Body of pancreas (tissue), 4 donors: ENCODE results near the gene ZNF493. TPM values are rescaled to one million over a fixed set of nuclear protein-coding genes. Genes with fewer than 3 reads are reported as not detected.

ENCODE experiments used
- ATAC-seq: fragments of 150-250 bp; one replicate; pipeline ENCODE4 v1.9.1; 2016
- DNase-seq, 4 donors: peaks; one replicate each; pipeline ENCODE4 v3.0.0-alpha.2; 2019
- H3K27ac ChIP-seq, 4 donors: fragments of 200-600 bp; sonication (generic); 1 replicate in 3 of 4; 2 replicates in 1 of 4; pipeline versions ENCODE4 v1.5.1 to v1.6.1; 2016 to 2019; ENCODE audit warnings: mild to moderate bottlenecking in 1 of 4, mixed read lengths in 1 of 4, moderate library complexity in 1 of 4
- H3K27me3 ChIP-seq, 2 donors: fragments of 200-600 bp; sonication (generic); one replicate each; pipeline ENCODE4 v1.6.0; 2016; ENCODE audit warnings: mild to moderate bottlenecking in 1 of 2
- H3K36me3 ChIP-seq, 2 donors: fragments of 200-600 bp; sonication (generic); replicated peaks in 1 of 2; 2 replicates each; pipeline ENCODE4 v1.5.1; 2016; ENCODE audit warnings: low read depth in 2 of 2; ENCODE audit not compliant: insufficient read depth in 1 of 2
- H3K4me1 ChIP-seq: fragments of 200-600 bp; sonication (generic); one replicate; pipeline ENCODE4 v1.6.0; 2016
- H3K4me3 ChIP-seq, 2 donors: fragments of 200-600 bp; sonication (generic); 1 replicate in 1 of 2; 2 replicates in 1 of 2; pipeline ENCODE4 v1.5.1; 2016 to 2019
- H3K9me3 ChIP-seq, 3 donors: fragments of 200-600 bp; sonication (generic); 1 replicate in 2 of 3; 2 replicates in 1 of 3; pipeline ENCODE4 v1.5.1; 2016
- CTCF ChIP-seq, 7 experiments: fragments of 450-650 bp in 4 of 7; fragments of 200-600 bp in 3 of 7; sonication (generic) in 3 of 7; IDR thresholded peaks; one replicate each; pipeline ENCODE4 v1.5.1; 2016 to 2019; ENCODE audit warnings: antibody characterized with exemption in 7 of 7
- POLR2A ChIP-seq, 3 donors: fragments of 450-650 bp; IDR thresholded peaks; one replicate each; pipeline ENCODE4 v1.6.1; 2016; ENCODE audit warnings: antibody characterized with exemption in 3 of 3, mild to moderate bottlenecking in 2 of 3
- WGBS, 2 donors: methylation state at CpG; one replicate each; pipeline ENCODE4 v1.1.5; 2017; 5-methylcytosine and 5-hydroxymethylcytosine counted together
- intact Hi-C: fragments of 100-400 bp; cut with DNase I; formaldehyde crosslinking; loops from one replicate; pipeline ENCODE4 v1.15.1; 2023
- total RNA-seq, 2 donors: library from RNA; depleted of rRNA; stranded (reverse); fragments of >200 nt; gene quantifications; one replicate each; pipeline ENCODE4 v1.1.0, GENCODE V29; 2016

The ZNF493 gene
- total RNA-seq, 2 donors from 2014 or later: 36.6 to 50.1 TPM

- intact Hi-C loops: no loop called here
- H3K36me3 ChIP-seq: no peaks in the 10 kb centered on the region
- no peak overlapping the region for H3K4me3 ChIP-seq
- peaks cover 55% of the 10 kb centered on the region for H3K4me1 ChIP-seq
- ATAC-seq (peak; percentile 79), DNase-seq (peak; percentile 69 to 83 (median 75))
- 12 to 31% methylated on average over 2 of the region's 2 CpGs for WGBS, 2 donors
- H3K9me3 ChIP-seq: no peaks in the 10 kb centered on the region
- peak overlapping the region in 3 of 4 donors; percentile 23 to 67 (median 52) for H3K27ac ChIP-seq
- TF ChIP-seq POLR2A (IDR thresholded peaks at IDR 0.05) (no peak), CTCF (IDR thresholded peaks at IDR 0.05) (no peak)
- H3K27me3 ChIP-seq: no peaks in the 10 kb centered on the region
These were observed 35.7 kb downstream of the ZNF493 start for GRCh38 chr19:21432590-21432989.

GRCh38 chr19:21434516-21434915, 37.6 kb downstream of the ZNF493 start:
- Histone ChIP-seq H3K4me1 (peaks cover 71% of the 10 kb centered on the region), H3K36me3 (no peaks in the 10 kb centered on the region), H3K9me3 (no peaks in the 10 kb centered on the region), H3K4me3 (no peak overlapping the region), H3K27ac (peak overlapping the region in 3 of 4 donors; percentile 28 to 40 (median 38)), H3K27me3 (no peaks in the 10 kb centered on the region)
- DNase-seq (no peak), ATAC-seq (no peak)
- TF ChIP-seq POLR2A (IDR thresholded peaks at IDR 0.05): no peak
- no peak for TF ChIP-seq CTCF (IDR thresholded peaks at IDR 0.05)
- 36 to 60% methylated on average over 8 of the region's 8 CpGs for WGBS, 2 donors
- intact Hi-C loops: no loop called here

GRCh38 chr19:21434967-21435544, 38.1 kb downstream of the ZNF493 start:
- no peak overlapping the region for H3K4me3 ChIP-seq
- H3K27me3 ChIP-seq: no peaks in the 10 kb centered on the region
- H3K9me3 ChIP-seq: no peaks in the 10 kb centered on the region
- ATAC-seq (peak; percentile 64), DNase-seq (peak in 2 of 4 donors; percentile 24 to 32)
- intact Hi-C loops: no loop called here
- H3K4me1 ChIP-seq: peaks cover 76% of the 10 kb centered on the region
- TF ChIP-seq CTCF (IDR thresholded peaks at IDR 0.05) (peak in 4 of 7 experiments; percentile 25 to 45 (median 31)), POLR2A (IDR thresholded peaks at IDR 0.05) (no peak)
- no peaks in the 10 kb centered on the region for H3K36me3 ChIP-seq
- 18 to 19% methylated on average over 8 of the region's 8 CpGs for WGBS, 2 donors
- H3K27ac ChIP-seq: peak overlapping the region in 3 of 4 donors; percentile 28 to 40 (median 38)

- H3K4me3 ChIP-seq: no peak overlapping the region
These were observed 42.3 kb downstream of the ZNF493 start for GRCh38 chr19:21439201-21439751.

More at GRCh38 chr19:21439201-21439751, 42.3 kb downstream of the ZNF493 start:
- ATAC-seq: peak; percentile 84
- no peaks in the 10 kb centered on the region for H3K36me3 ChIP-seq
- H3K4me1 ChIP-seq: peaks cover 71% of the 10 kb centered on the region
- 11 to 29% methylated on average over 4 of the region's 4 CpGs for WGBS, 2 donors
- peak; percentile 52 to 82 (median 72) for DNase-seq
- peak overlapping the region; percentile 69 to 82 (median 74) for H3K27ac ChIP-seq
- TF ChIP-seq POLR2A (IDR thresholded peaks at IDR 0.05): no peak
- TF ChIP-seq CTCF (IDR thresholded peaks at IDR 0.05): peak in 1 of 7 experiments; percentile 3
- intact Hi-C loops: no loop called here
- no peaks in the 10 kb centered on the region for H3K9me3 ChIP-seq
- no peaks in the 10 kb centered on the region for H3K27me3 ChIP-seq
